IPS-NIHi7 (cell line): ENCODE measurements around the gene PRPF40A.

Experiments
- DNase-seq: peaks from one replicate; pipeline ENCODE4 v3.0.0; 2012; ENCODE audit warnings: mixed read lengths; ENCODE audit errors: extremely low spot score

The PRPF40A gene

DNA sequence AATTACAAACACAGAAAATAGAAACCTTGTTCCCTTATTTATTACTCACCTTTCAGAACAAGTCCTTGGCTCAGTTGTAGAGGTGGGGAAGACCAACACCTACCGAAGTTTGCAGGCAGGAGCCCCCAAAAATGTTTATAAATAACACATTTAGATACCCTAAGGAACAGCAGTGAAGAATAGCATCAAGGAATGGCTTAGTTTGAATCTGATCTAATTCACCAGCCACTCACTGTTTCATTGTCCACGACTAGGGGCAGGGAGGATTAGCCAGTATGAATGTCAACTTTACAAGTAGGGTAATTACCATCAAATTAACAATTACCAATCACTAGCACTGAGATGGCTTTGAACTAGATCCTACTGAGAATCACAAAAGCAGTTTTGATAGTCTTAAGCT, 65.4 kb downstream of the PRPF40A start:
- DNase-seq = no peak

DNA sequence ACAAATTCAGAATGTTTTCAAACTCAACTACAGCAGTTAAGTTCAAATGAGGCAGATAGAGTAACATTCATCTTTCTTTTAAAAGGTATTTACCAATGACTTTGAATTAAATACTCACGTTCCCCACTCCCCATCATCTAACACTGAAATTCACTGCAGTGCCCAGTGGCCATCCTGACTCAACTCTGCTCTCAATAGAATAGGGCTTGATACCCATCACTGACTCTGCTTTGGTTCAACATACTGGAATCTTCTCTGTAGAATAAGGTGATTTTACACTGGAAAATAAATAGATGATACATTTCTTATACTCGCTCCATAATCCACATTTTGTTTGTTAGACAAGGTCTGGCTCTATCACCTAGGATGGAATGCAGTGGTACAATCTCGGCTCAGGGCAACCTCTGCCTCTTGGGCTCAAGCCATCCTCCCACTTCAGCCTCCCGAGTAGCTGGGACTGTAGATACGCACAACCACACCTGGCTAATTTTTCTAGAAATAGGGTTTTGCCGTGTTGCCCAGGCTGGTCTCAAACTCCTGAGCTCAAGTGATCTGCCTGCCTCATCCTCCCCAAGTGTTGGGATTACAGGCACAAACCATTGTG, 66.4 kb downstream of the PRPF40A start:
- DNase-seq = no peak

DNA sequence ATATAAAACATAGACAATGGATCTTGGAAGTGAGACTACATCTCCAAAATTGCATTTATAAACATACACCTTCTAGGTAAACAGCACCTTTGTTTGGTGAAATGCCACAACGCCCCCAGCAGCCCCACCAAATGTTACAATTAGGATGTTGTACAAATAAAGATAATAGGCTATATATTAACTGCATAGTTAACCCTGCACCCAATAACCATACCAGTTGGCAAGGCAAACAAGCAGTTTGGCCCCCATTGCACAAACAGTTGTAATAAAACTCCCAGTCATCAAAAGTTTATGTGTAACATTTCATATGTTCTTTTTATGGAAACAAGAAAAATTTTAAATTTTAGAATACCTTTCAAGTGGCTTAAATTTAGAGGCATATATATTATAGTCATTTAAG, 67.3 kb downstream of the PRPF40A start:
- DNase-seq = no peak

DNA sequence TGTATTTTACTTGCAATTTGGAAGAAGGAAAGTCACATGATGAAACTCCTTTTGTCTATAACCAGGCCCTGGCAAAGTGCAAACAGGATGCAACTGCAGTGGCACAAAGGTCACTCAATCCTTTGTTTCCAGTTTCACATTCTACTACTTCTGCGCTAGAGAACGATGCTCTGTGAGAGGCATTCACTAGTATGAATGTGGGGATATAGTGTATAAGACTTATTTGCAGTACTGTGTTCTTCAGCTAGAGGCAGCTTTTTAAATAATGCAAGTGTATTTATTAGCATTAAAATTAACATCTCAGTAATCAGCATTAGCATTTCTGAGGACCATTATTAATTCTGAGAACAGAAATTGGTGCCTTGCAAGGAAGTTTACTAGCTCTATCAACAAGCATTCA, 68.9 kb downstream of the PRPF40A start:
- no peak for DNase-seq

GRCh38 chr2:152647552-152647951, 69.7 kb downstream of the PRPF40A start:
- DNase-seq = no peak

GRCh38 chr2:152646775-152647174, 70.5 kb downstream of the PRPF40A start:
- no peak for DNase-seq

GRCh38 chr2:152646264-152646663, 71.0 kb downstream of the PRPF40A start:
- no peak for DNase-seq

GRCh38 chr2:152644189-152644873, 72.9 kb downstream of the PRPF40A start:
- no peak for DNase-seq

DNA sequence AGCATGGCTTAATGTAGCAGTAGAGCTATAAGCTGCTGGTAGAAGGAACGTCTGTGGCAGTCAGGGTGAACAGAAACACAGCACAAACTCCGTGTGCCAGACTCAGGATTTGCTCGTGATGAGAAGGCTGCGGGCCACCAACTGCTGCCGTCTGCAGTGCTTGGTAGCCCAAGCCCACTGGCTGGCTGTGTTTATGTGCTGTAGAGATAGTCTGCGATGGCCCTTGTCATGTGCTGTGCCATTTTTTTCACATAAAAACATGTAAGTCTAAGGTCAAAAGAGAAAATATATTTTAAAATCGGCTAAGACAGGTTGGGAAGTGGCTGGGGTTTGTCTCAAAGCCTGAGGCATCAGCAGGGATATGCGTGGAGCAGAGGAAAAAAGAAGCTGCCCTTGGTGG, 78.7 kb downstream of the PRPF40A start:
- no peak for DNase-seq

GRCh38 chr2:152638056-152638455, 79.2 kb downstream of the PRPF40A start:
- no peak for DNase-seq

- DNase-seq = no peak
Measured at GRCh38 chr2:152637251-152637650, 80.0 kb downstream of the PRPF40A start.

DNA sequence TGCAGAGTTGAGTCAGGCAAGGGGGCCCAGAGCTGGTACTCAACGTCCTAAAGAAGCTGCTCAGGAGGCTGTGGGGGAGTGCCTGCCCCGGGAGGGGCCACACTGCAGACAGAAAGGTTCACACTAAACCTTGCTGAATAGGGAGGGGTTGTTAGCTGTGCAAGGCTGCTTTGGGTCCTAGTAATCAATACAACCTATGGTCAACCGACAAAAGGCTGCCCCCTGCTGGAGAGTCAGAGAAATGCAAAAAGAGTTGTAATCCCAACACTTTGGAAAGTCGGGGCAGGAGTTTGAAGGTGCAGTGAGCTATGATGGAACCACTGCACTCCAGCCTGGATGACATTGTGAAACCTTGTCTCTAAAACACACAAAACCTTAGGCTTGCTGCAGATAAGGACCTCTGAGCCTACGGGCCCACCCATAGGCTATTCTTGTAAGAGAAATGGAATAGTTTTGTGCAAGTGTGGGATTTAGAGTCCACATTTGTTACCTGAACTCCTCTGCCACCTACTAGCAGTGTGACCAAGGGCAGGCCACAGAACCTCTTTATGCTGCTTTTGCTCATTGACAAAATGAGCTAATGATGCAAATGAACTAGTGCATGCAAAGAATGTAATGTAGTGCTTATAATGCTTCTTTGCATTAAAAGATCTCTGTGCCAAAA, 81.5 kb downstream of the PRPF40A start:
- peak; percentile 86 for DNase-seq

DNA sequence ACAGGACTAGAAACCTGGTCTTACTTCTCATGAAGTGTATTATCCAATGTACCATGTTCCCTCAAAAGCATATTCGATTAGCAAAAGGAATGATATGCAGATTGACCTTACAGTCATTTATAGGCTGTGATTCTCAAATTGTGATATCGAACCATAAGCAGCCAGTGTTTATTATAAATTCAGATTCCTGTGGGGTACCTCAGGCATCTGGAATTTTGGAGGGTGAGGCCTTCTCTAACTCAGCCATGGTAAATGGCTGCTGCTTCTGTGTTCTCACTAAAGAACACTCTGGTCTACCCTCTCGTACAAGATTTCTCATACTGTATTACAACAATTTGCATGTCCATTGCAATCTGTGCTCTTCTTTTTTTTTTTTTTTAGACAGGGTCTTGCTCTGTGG, 84.5 kb downstream of the PRPF40A start:
- DNase-seq = no peak

DNA sequence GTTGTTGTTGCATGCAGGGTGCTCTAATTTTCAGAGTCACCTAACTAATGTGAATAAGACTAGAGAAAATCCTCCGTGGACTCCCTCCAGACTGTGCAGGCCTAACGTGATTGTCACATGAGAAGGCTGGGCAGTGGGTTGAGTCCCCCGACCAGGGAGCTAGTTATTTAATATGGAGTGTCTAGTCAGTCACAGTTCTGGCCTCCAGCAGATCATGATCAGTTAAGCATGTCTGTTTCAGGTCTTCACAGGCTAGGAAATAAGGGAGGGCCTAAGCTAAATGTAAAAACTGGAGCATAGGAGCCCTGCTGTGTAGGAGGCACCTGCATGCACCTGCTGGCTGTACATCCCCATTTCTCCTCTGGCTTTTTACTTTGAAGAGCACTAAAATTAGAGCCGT, 86.8 kb downstream of the PRPF40A start:
- DNase-seq = no peak

- no peak for DNase-seq
Measured at GRCh38 chr2:152629202-152629601, 88.1 kb downstream of the PRPF40A start.

DNA sequence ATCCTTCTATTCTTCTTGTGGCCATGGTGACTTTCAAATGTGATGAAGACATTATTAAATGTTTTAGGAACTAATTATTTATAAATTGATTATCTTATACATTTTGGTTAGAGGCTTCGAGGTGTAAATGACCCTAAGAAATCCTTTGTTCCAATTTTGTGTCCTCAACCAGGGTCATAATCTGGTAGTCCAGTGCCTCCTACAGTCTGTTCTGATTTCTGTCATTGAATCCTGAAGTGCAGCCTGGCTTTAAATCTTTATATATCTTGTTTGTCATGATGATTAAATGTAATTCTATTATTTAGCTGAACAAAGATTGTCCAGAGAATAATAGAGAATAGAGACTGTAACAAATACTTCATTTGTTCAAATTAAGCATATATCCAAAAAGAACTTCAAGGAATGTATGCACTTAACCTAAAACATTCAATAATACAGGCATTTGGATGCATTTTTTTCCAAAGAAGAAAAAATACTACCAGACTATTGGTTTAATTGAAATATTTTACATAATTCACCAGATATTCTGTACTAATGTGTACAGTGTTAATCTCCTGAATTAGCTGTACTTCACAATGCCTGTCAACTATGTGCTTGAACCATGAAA, 89.8 kb downstream of the PRPF40A start:
- DNase-seq = no peak

GRCh38 chr2:152626911-152627339, 90.3 kb downstream of the PRPF40A start:
- DNase-seq = no peak

DNA sequence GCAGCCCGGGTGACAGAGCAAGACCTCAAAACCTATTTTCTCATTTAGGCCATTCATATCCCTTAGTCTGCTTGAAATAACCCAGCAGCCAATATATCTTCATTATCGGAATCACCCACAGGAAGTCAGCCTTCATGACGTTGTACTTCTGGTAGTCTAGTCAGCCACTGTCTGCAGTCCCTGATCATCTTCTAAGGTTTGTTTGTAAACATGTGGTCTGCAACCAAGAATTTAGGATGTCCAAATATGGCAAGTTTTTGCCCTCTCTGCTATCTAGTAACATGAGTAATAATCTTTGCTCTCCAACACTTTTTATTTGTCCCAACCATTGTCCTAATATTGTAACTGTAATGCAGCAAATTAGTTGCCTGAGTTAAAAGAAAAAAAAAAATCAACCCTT, 92.5 kb downstream of the PRPF40A start:
- no peak for DNase-seq

- DNase-seq = no peak
Measured at GRCh38 chr2:152623775-152624174, 93.5 kb downstream of the PRPF40A start.

DNA sequence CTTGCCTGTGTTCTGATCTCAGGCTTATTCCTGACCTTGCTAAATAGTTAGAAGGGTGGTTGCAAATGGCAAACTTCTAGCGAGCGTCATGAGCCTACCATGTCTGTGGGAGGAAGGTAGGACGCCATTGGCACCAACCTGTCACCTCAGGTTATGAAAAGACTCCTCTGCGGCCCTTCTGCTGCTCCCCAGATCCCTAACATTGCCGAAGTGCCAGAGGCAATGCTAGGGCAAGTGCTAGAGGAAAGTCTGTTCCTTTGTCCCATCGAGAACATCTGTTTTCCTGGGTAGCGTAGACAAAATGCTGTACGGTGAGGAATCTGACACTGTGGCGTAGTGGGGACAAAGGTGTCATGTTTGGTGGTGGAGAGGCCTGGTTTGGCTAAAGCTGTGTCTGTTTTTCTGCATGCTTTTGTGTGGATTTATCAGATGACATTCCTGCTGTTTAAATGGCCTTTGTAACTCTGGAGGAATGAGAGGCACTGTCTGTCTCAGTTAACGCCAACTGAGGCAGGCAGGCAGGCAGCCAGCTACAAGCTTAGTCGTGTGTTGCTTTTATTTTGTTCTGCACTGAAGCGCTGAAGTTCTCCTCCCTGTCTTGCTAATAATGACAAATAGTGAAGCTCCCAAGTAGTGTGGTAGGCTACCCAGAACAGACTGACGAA, 94.1 kb downstream of the PRPF40A start:
- DNase-seq = no peak

GRCh38 chr2:152622219-152622618, 95.0 kb downstream of the PRPF40A start:
- DNase-seq = no peak

- DNase-seq = no peak
Measured at GRCh38 chr2:152620985-152621384, 96.3 kb downstream of the PRPF40A start.
